Endodermal cell (in vitro differentiated cells): ENCODE results near the gene PTCD1. TPM values are rescaled to one million over a fixed set of nuclear protein-coding genes. Genes with fewer than 3 reads are reported as not detected.
"Not testable (repeated sequence)": the region's sequence is repeated elsewhere in the genome, so short reads cannot be mapped to it uniquely, and the experiment has no call there.

Source experiments
- DNase-seq: peaks from one replicate; pipeline ENCODE4 v3.0.0-alpha.2; 2017
- H3K27ac ChIP-seq: 2 replicates; pipeline ENCODE4 v1.5.1; 2013; ENCODE audit warnings: mild to moderate bottlenecking, low read depth, low read length, moderate library complexity
- H3K27me3 ChIP-seq: 2 replicates; pipeline ENCODE4 v1.6.1; 2013; ENCODE audit warnings: mild to moderate bottlenecking, low read length, moderate library complexity; ENCODE audit not compliant: insufficient read depth, control insufficient read depth, poor library complexity, severe bottlenecking
- H3K36me3 ChIP-seq: 2 replicates; pipeline ENCODE4 v1.7.0; 2013; ENCODE audit warnings: mild to moderate bottlenecking, low read length, moderate library complexity; ENCODE audit not compliant: control insufficient read depth, insufficient read depth
- H3K4me1 ChIP-seq: one replicate; pipeline ENCODE4 v1.7.0; 2013; ENCODE audit warnings: low read length; ENCODE audit not compliant: control insufficient read depth, insufficient read depth
- H3K4me3 ChIP-seq: 2 replicates; pipeline ENCODE4 v1.5.1; 2013; ENCODE audit warnings: mild to moderate bottlenecking, low read length, moderate library complexity
- H3K9ac ChIP-seq: 2 replicates; pipeline ENCODE4 v1.6.1; 2013; ENCODE audit warnings: mild to moderate bottlenecking, low read length, moderate library complexity; ENCODE audit not compliant: poor library complexity, severe bottlenecking; ENCODE audit errors: extremely low read depth
- H3K9me3 ChIP-seq: 2 replicates; pipeline ENCODE4 v1.6.1; 2013; ENCODE audit warnings: mild to moderate bottlenecking, low read length, moderate library complexity; ENCODE audit not compliant: control insufficient read depth
- H3K27ac Mint-ChIP-seq: 2 replicates; pipeline ENCODE4 v1.8.0; 2020; ENCODE audit warnings: mixed read lengths
- H3K27me3 Mint-ChIP-seq: 2 replicates; pipeline ENCODE4 v1.8.0; 2021; ENCODE audit warnings: mild to moderate bottlenecking, mixed read lengths; ENCODE audit not compliant: insufficient read depth
- H3K36me3 Mint-ChIP-seq: 2 replicates; pipeline ENCODE4 v1.8.0; 2020; ENCODE audit warnings: low read depth, mixed read lengths
- H3K4me1 Mint-ChIP-seq: 2 replicates; pipeline ENCODE4 v1.8.0; 2020; ENCODE audit warnings: mixed read lengths
- H3K4me3 Mint-ChIP-seq: 2 replicates; pipeline ENCODE4 v1.8.0; 2020; ENCODE audit warnings: mild to moderate bottlenecking, moderate library complexity, mixed read lengths
- H3K9me3 Mint-ChIP-seq: 2 replicates; pipeline ENCODE4 v1.8.0; 2020; ENCODE audit warnings: mild to moderate bottlenecking, mixed read lengths
- WGBS, 2 experiments: methylation state at CpG; one replicate each; pipeline versions ENCODE4 v1.1.5 to v1.1.7; 2013; ENCODE audit warnings: missing lambda C conversion rate in 2 of 2, mixed read lengths in 1 of 2; ENCODE audit not compliant: insufficient coverage in 1 of 2, insufficient read length in 1 of 2; 5-methylcytosine and 5-hydroxymethylcytosine counted together
- total RNA-seq, 2 donors: library from RNA; stranded (reverse); fragmentation: NEBNext Ultra II Directional in 1 of 2; extraction: Animal tissue kit (Norgen Biotek cat#: 25700) in 1 of 2; gene quantifications; 2 replicates in 1 of 2; 3 replicates in 1 of 2; pipeline ENCODE4 v1.2.1, GENCODE V29; 2021
- TF ChIP-seq, protein P1 (sequence below): fragments of 200-600 bp; sonication (generic); conservative IDR thresholded peaks from 2 replicates; pipeline ENCODE4 v1.5.0; 2021; ENCODE audit warnings: antibody characterized with exemption, mild to moderate bottlenecking

The PTCD1 gene
- total RNA-seq, 2 donors from 2014 or later = 11.9 to 12.5 TPM

DNA sequence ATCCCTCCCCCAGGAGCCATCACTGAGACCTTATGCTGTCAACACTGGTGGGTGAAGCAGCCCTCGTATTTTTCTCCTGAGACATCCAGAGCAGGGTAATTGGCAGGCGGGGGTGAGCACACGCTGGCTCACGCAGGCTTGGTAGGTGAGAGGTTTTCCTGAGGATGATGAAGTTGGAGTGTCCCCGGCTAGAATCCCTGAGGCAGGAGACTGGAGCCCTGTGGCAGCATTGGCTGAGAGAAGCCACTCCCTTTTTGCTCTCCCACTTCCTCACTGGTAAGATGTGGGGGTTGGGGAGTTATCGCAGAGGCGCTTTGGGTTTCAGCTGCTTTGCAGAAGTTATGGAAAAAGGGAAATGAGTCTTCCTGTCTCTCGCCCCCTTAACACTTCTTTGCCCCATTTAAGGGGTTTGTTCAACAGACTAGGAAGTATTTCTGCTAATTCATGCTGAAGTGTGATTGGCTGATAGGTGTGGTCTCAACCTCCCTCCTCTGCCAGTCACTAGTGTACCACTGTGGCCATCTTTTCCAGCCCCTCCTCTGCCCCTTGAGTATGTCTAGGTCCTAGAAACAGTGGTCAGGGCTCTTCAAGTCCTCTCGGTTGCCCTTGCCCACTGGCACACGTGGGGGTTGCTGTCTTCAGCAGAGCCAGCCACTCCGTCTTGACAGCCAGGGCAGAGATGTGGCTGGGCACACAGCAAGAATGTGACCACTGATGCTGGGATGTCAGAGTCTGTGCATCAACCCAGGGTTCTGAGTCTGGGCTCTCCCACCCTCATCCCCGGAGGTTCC lies 58.4 kb downstream of the PTCD1 start:
- H3K36me3 Mint-ChIP-seq = peaks cover 26% of the 10 kb centered on the region
- no peak for DNase-seq
- Histone ChIP-seq H3K4me1 (no peaks in the 10 kb centered on the region), H3K4me3 (no peak overlapping the region), H3K9me3 (no peaks in the 10 kb centered on the region), H3K36me3 (peaks cover 10% of the 10 kb centered on the region), H3K27me3 (no peaks in the 10 kb centered on the region), H3K27ac (no peak overlapping the region), H3K9ac (no peak overlapping the region)
- no peak overlapping the region for H3K4me3 Mint-ChIP-seq
- TF ChIP-seq, protein P1, sequence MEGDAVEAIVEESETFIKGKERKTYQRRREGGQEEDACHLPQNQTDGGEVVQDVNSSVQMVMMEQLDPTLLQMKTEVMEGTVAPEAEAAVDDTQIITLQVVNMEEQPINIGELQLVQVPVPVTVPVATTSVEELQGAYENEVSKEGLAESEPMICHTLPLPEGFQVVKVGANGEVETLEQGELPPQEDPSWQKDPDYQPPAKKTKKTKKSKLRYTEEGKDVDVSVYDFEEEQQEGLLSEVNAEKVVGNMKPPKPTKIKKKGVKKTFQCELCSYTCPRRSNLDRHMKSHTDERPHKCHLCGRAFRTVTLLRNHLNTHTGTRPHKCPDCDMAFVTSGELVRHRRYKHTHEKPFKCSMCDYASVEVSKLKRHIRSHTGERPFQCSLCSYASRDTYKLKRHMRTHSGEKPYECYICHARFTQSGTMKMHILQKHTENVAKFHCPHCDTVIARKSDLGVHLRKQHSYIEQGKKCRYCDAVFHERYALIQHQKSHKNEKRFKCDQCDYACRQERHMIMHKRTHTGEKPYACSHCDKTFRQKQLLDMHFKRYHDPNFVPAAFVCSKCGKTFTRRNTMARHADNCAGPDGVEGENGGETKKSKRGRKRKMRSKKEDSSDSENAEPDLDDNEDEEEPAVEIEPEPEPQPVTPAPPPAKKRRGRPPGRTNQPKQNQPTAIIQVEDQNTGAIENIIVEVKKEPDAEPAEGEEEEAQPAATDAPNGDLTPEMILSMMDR = no peak
- H3K9me3 Mint-ChIP-seq = no peaks in the 10 kb centered on the region
- peaks cover 7% of the 10 kb centered on the region for H3K4me1 Mint-ChIP-seq
- H3K27ac Mint-ChIP-seq = peak overlapping the region; percentile 87
- 91 to 94% methylated on average over 9 to 12 of the region's 12 CpGs for WGBS, 2 experiments
- H3K27me3 Mint-ChIP-seq = no peaks in the 10 kb centered on the region

DNA sequence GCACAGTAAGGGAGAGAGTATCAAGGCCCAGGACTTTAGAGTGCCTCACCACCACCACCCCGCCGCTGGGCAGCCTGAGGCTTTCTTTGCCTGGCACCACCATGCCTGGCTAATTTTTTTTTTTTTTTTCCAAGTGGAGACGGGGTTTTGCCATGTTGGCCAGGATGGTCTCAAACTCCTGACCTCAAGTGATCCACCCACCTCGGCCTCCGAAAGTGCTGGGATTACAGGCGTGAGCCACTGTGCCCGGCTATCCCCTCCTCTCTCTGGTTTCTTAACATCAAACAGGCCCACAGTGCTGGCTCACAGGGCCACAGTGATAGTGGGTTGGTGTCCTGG lies 58.9 kb downstream of the PTCD1 start:
- H3K27me3 ChIP-seq, H3K4me3 ChIP-seq, H3K9me3 ChIP-seq, H3K4me1 ChIP-seq, DNase-seq, H3K36me3 ChIP-seq, H3K9ac ChIP-seq, H3K27me3 Mint-ChIP-seq, H3K4me1 Mint-ChIP-seq, H3K27ac ChIP-seq, H3K4me3 Mint-ChIP-seq, H3K9me3 Mint-ChIP-seq: not testable (repeated sequence)
- H3K36me3 Mint-ChIP-seq = peaks cover 26% of the 10 kb centered on the region
- WGBS, 2 experiments = 89 to 91% methylated on average over 4 to 7 of the region's 7 CpGs
- peak overlapping the region; percentile 87 for H3K27ac Mint-ChIP-seq

DNA sequence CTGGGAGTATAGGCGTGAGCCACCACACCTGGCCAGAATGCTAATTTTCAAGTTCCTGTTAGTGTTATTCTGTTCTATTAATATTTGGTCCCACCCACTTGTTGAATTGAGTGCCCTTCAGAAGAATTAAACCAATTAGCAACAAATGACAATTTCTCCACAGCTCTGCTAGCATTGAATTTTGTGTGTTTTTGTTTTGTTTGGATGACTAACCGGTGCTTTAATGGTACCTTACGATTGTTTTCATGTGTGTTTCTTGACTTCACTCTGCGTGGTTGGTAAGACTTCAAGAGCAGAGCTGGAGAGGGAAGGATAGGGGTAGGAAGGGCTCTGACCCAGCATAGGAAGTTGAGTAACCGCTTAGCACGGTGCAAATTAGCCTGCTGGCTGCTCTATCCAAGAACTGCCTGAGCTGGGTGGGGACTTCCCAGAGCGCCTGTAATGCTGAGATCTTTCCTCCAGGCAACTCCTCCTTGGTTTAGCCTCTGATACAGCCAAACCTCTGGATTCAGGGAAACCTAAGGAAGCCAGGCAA lies 59.5 kb downstream of the PTCD1 start:
- peaks cover 10% of the 10 kb centered on the region for H3K36me3 ChIP-seq
- Mint-ChIP-seq H3K36me3 (peaks cover 26% of the 10 kb centered on the region), H3K27ac (peak overlapping the region; percentile 75), H3K27me3 (no peaks in the 10 kb centered on the region), H3K9me3 (no peaks in the 10 kb centered on the region), H3K4me1 (peaks cover 7% of the 10 kb centered on the region), H3K4me3 (no peak overlapping the region)
- no peak overlapping the region for H3K27ac ChIP-seq
- no peak for DNase-seq
- no peaks in the 10 kb centered on the region for H3K9me3 ChIP-seq
- H3K27me3 ChIP-seq = no peaks in the 10 kb centered on the region
- H3K4me1 ChIP-seq = no peaks in the 10 kb centered on the region
- H3K4me3 ChIP-seq = no peak overlapping the region
- no peak overlapping the region for H3K9ac ChIP-seq
- TF ChIP-seq, protein P1 = no peak
- 85 to 90% methylated on average over 6 to 7 of the region's 7 CpGs for WGBS, 2 experiments
